ENCODE data around the gene LIG1.

- no peak for TF ChIP-seq POLR2A (IDR thresholded peaks at IDR 0.05)
- no peak for TF ChIP-seq CTCF (IDR thresholded peaks at IDR 0.05)
Measured at GRCh38 chr19:48110350-48110966, 59.7 kb downstream of the LIG1 start, which contains the start of gene PLA2G4C.
